GM12878 (cell line): ENCODE data around the gene PLCB4. TPM values are rescaled to one million over a fixed set of nuclear protein-coding genes. Genes with fewer than 3 reads are reported as not detected.

Experiments used
- ATAC-seq: fragments of 200-7000 bp; cut with Tn5 transposase; 3 replicates; pipeline ENCODE4 v1.9.1; 2020; ENCODE audit warnings: mild to moderate bottlenecking, moderate library complexity
- BruUV-seq: library from RNA; stranded (reverse); fragments of 400-500 nt; replicated peaks from 2 replicates; lab custom pipeline; 2021; lab: Mats Ljungman, UMichigan
- CTCF ChIA-PET: fragments of 300-600 bp; sonication (Branson Sonifier 250); formaldehyde crosslinking; extraction: SDS; loops from one replicate; lab custom pipeline; 2021; ENCODE audit warnings: inconsistent platforms; lab: Yijun Ruan, JAX
- POLR2A ChIA-PET: fragments of 350-600 bp; formaldehyde crosslinking; extraction: SDS; loops from one replicate; lab custom pipeline; 2021; ENCODE audit warnings: inconsistent platforms; lab: Charles Lee
- RAD21 ChIA-PET: fragments of 300-600 bp; sonication (Branson Sonifier 250); formaldehyde crosslinking; loops from one replicate; lab custom pipeline; 2023; ENCODE audit warnings: antibody characterized with exemption; ENCODE audit not compliant: unreplicated experiment; lab: Charles Lee
- SMC1A ChIA-PET: fragments of 300-600 bp; sonication (Branson Sonifier 250); formaldehyde crosslinking; loops from one replicate; lab custom pipeline; 2023; ENCODE audit not compliant: unreplicated experiment, uncharacterized antibody; lab: Charles Lee
- DNase-seq: peaks from one replicate; pipeline ENCODE4 v3.0.0-alpha.2; 2011; ENCODE audit warnings: low read depth, low spot score
- FAIRE-seq: peaks from 3 replicates; lab custom pipeline; 2011; peaks lifted over from hg19 to GRCh38; lab: Jason Lieb, UNC
- H2AFZ ChIP-seq: 2 replicates; pipeline ENCODE4 v1.6.0; 2011; ENCODE audit warnings: low read depth, low read length, control low read depth; ENCODE audit not compliant: control insufficient read depth
- H3K27ac ChIP-seq: 2 replicates; pipeline ENCODE4 v1.5.1; 2011; ENCODE audit warnings: control low read depth; ENCODE audit not compliant: control insufficient read depth, insufficient read depth
- H3K27me3 ChIP-seq, 2 experiments: replicated peaks in 1 of 2; 2 replicates each; pipeline versions ENCODE4 v1.6.0 to v1.6.1; 2011; ENCODE audit warnings: low read length in 1 of 2; ENCODE audit not compliant: control insufficient read depth in 2 of 2, insufficient read depth in 2 of 2
- H3K36me3 ChIP-seq, 2 experiments: 2 replicates each; pipeline ENCODE4 v1.5.1; 2011; ENCODE audit warnings: low read length in 1 of 2; ENCODE audit not compliant: control insufficient read depth in 2 of 2, insufficient read depth in 2 of 2
- H3K4me1 ChIP-seq: 2 replicates; pipeline ENCODE4 v1.6.1; 2011; ENCODE audit warnings: mild to moderate bottlenecking, low read length, moderate library complexity, mixed read lengths; ENCODE audit not compliant: control insufficient read depth, insufficient read depth
- H3K4me2 ChIP-seq: 2 replicates; pipeline ENCODE4 v1.6.0; 2011; ENCODE audit warnings: control low read depth; ENCODE audit not compliant: control insufficient read depth, insufficient read depth
- H3K4me3 ChIP-seq: fragments of 200-600 bp; sonication (generic); 2 replicates; pipeline ENCODE4 v1.5.1; 2016
- H3K79me2 ChIP-seq: 2 replicates; pipeline ENCODE4 v1.6.0; 2011; ENCODE audit warnings: low read length; ENCODE audit not compliant: control insufficient read depth, insufficient read depth
- H3K9ac ChIP-seq: 2 replicates; pipeline ENCODE4 v1.8.0; 2011; ENCODE audit warnings: low read length, control low read depth, mixed read lengths; ENCODE audit not compliant: control insufficient read depth, insufficient read depth
- H3K9me3 ChIP-seq: replicated peaks from 3 replicates; pipeline ENCODE4 v1.5.1; 2011; ENCODE audit warnings: mild to moderate bottlenecking, low read length; ENCODE audit not compliant: control insufficient read depth, insufficient read depth
- H4K20me1 ChIP-seq: 2 replicates; pipeline ENCODE4 v1.6.0; 2011; ENCODE audit not compliant: control insufficient read depth, insufficient read depth
- BRCA1 ChIP-seq: IDR thresholded peaks from 2 replicates; pipeline ENCODE4 v1.6.1; 2011; ENCODE audit warnings: low read depth, low read length, improper control_type of control experiment
- EGR1 ChIP-seq, 2 experiments: IDR thresholded peaks; 1 replicate in 1 of 2; 2 replicates in 1 of 2; pipeline ENCODE4 v1.6.1; 2011 to 2012; ENCODE audit warnings: low read depth in 2 of 2, low read length in 2 of 2, borderline replicate concordance in 1 of 2, mild to moderate bottlenecking in 1 of 2, moderate library complexity in 1 of 2
- ELK1 ChIP-seq: IDR thresholded peaks from 2 replicates; pipeline ENCODE4 v1.6.1; 2012; ENCODE audit warnings: low read depth, low read length, improper control_type of control experiment
- EP300 ChIP-seq, 2 experiments: fragments of 150-350 bp in 1 of 2; IDR thresholded peaks; 2 replicates each; pipeline ENCODE4 v1.6.1; 2011 to 2012; ENCODE audit warnings: low read depth in 2 of 2, low read length in 2 of 2, borderline replicate concordance in 1 of 2, improper control_type of control experiment in 1 of 2, inconsistent platforms in 1 of 2; ENCODE audit not compliant: control insufficient read depth in 1 of 2
- ESRRA ChIP-seq: IDR thresholded peaks from 2 replicates; pipeline ENCODE4 v1.6.1; 2012; ENCODE audit warnings: mild to moderate bottlenecking, low read length, improper control_type of control experiment
- KLF5 ChIP-seq: fragments of 450-650 bp; IDR thresholded peaks from 2 replicates; pipeline ENCODE4 v1.6.1; 2014; ENCODE audit warnings: mild to moderate bottlenecking; ENCODE audit not compliant: partially characterized antibody
- MYC ChIP-seq: IDR thresholded peaks from 2 replicates; pipeline ENCODE4 v1.6.1; 2011; ENCODE audit warnings: mild to moderate bottlenecking, low read length, moderate library complexity, inconsistent platforms; ENCODE audit not compliant: insufficient read depth, insufficient replicate concordance, insufficient read length, severe bottlenecking
- POLR2AphosphoS2 ChIP-seq: IDR thresholded peaks from 2 replicates; pipeline ENCODE4 v1.6.1; 2011; ENCODE audit warnings: low read depth, mild to moderate bottlenecking, low read length, improper control_type of control experiment, moderate library complexity
- POU2F2 ChIP-seq: IDR thresholded peaks from 3 replicates; pipeline ENCODE4 v1.6.1; 2011; ENCODE audit warnings: low read depth, mild to moderate bottlenecking, low read length, borderline replicate concordance
- RCOR1 ChIP-seq: conservative IDR thresholded peaks from 2 replicates; pipeline ENCODE4 v1.6.1; 2012; ENCODE audit warnings: low read depth, low read length, improper control_type of control experiment
- SIN3A ChIP-seq: IDR thresholded peaks from 2 replicates; pipeline ENCODE4 v1.6.1; 2012; ENCODE audit warnings: low read depth, low read length, improper control_type of control experiment
- SMARCA5 ChIP-seq: fragments of 450-650 bp; IDR thresholded peaks from 2 replicates; pipeline ENCODE4 v1.6.1; 2017; ENCODE audit warnings: mild to moderate bottlenecking
- STAT3 ChIP-seq: IDR thresholded peaks from 2 replicates; pipeline ENCODE4 v1.6.1; 2011; ENCODE audit warnings: low read depth, low read length, improper control_type of control experiment
- SUZ12 ChIP-seq: fragments of 200-600 bp; sonication (generic); IDR thresholded peaks from one replicate; pipeline ENCODE4 v1.6.1; 2018; ENCODE audit warnings: antibody characterized with exemption, mild to moderate bottlenecking; ENCODE audit not compliant: unreplicated experiment
- TBL1XR1 ChIP-seq: IDR thresholded peaks from 2 replicates; pipeline ENCODE4 v1.6.1; 2012; ENCODE audit warnings: low read depth, low read length, improper control_type of control experiment
- TCF7 ChIP-seq: IDR thresholded peaks from 2 replicates; pipeline ENCODE4 v1.6.1; 2014; ENCODE audit warnings: antibody characterized with exemption, borderline replicate concordance
- WGBS: methylation state at CpG from one replicate; pipeline ENCODE4 v1.1.6; 2016; ENCODE audit warnings: low lambda C conversion rate; ENCODE audit not compliant: insufficient replicate concordance, insufficient coverage; ENCODE audit errors: missing lambda C conversion rate; 5-methylcytosine and 5-hydroxymethylcytosine counted together
- in situ Hi-C: fragments of 300-500 bp; cut with MboI; formaldehyde crosslinking; loops from 9 replicates; pipeline ENCODE4 v1.14.3; 2018; ENCODE audit warnings: mixed read lengths
- intact Hi-C: fragments of 100-400 bp; cut with micrococcal nuclease; formaldehyde crosslinking; loops from one replicate; pipeline ENCODE4 v1.14.2; 2022; ENCODE audit not compliant: unreplicated experiment
- polyA plus RNA-seq, 11 experiments: library from polyadenylated mRNA; depleted of rRNA in 4 of 11; unstranded in 6 of 11; stranded (reverse) in 5 of 11; fragments of >200 nt; fragmentation: Nextera tagmentation in 4 of 11; fragmentation: Illumina TruSeq in 1 of 11; extraction: Ambion mirVana in 4 of 11; extraction: Trizol in 1 of 11; gene quantifications; 1 replicate in 1 of 11; 2 replicates in 10 of 11; pipeline versions ENCODE4 v1.2.1 to v1.2.3, GENCODE V29; 2011 to 2016; ENCODE audit warnings: inconsistent platforms in 2 of 11, missing spikeins in 2 of 11, low read depth in 1 of 11
- total RNA-seq, 4 experiments: library from RNA; depleted of rRNA in 3 of 4; stranded (reverse); fragments of >200 nt in 3 of 4; fragmentation: Illumina TruSeq in 1 of 4; extraction: Trizol in 1 of 4; gene quantifications; 2 replicates each; pipeline versions ENCODE4 v1.2.1 to v1.2.3, GENCODE V29; 2013 to 2021
- TF ChIP-seq, protein P1 (sequence below): IDR thresholded peaks from 2 replicates; pipeline ENCODE4 v1.6.1; 2011; ENCODE audit warnings: borderline replicate concordance, low read depth, mild to moderate bottlenecking, moderate library complexity, low read length; ENCODE audit not compliant: insufficient read depth, poor library complexity, severe bottlenecking

The PLCB4 gene
- total and polyA plus RNA-seq, 10 of the 15 experiments (the other 5 are each of a cell fraction or from before 2014, with no cell fraction given): not detected

- Histone ChIP-seq H3K4me2 (no peak overlapping the region), H3K9ac (no peak overlapping the region), H3K4me1 (no peaks in the 10 kb centered on the region), H3K79me2 (no peaks in the 10 kb centered on the region), H3K9me3 (no peaks in the 10 kb centered on the region), H4K20me1 (no peaks in the 10 kb centered on the region), H3K4me3 (no peak overlapping the region), H3K27ac (no peak overlapping the region), H3K36me3 (no peaks in the 10 kb centered on the region), H2AFZ (no peak overlapping the region), H3K27me3 (no peaks in the 10 kb centered on the region)
- BruUV-seq: no TSS peak
- ATAC-seq: no peak
- no peak for FAIRE-seq
- RAD21 ChIA-PET: no interaction called here
- CTCF ChIA-PET: no interaction called here
- no peak for DNase-seq
- in situ Hi-C loops: no loop called here
- intact Hi-C loops: no loop called here
- TF ChIP-seq RCOR1: no peak
- TF ChIP-seq SUZ12: no peak
- TF ChIP-seq STAT3: no peak
- TF ChIP-seq EGR1 (IDR thresholded peaks at IDR 0.05; ENCODE audit: borderline replicate concordance in 1 of 2, low read depth in 2 of 2, low read length in 2 of 2): no peak
- no peak for TF ChIP-seq KLF5
- POLR2A ChIA-PET: no interaction called here
- SMC1A ChIA-PET: interaction anchor here (1.5 kb wide), 1 partner anchor 13 kb away, joined by 4 read pairs; no protein-coding TSS in a partner anchor
- 43% methylated on average over 8 of the region's 8 CpGs for WGBS
These were observed 36.9 kb upstream of the PLCB4 start for GRCh38 chr20:9031991-9032390.

- SMC1A ChIA-PET: no interaction called here
- in situ Hi-C loops (no loop called here), intact Hi-C loops (no loop called here)
- Histone ChIP-seq H3K4me1 (no peaks in the 10 kb centered on the region), H3K27me3 (no peaks in the 10 kb centered on the region), H3K4me3 (no peak overlapping the region), H3K4me2 (no peak overlapping the region), H2AFZ (no peak overlapping the region), H4K20me1 (no peaks in the 10 kb centered on the region), H3K9ac (no peak overlapping the region), H3K36me3 (no peaks in the 10 kb centered on the region), H3K79me2 (no peaks in the 10 kb centered on the region), H3K9me3 (no peaks in the 10 kb centered on the region), H3K27ac (no peak overlapping the region)
- CTCF ChIA-PET: no interaction called here
- 49% methylated on average over 4 of the region's 4 CpGs for WGBS
- no peak for FAIRE-seq
- POLR2A ChIA-PET: no interaction called here
- ATAC-seq: no peak
- no peak for DNase-seq
- no TSS peak for BruUV-seq
- RAD21 ChIA-PET: no interaction called here
- TF ChIP-seq ELK1: no peak
- TF ChIP-seq TCF7: no peak
- TF ChIP-seq SIN3A: no peak
- no peak for TF ChIP-seq BRCA1
- TF ChIP-seq SMARCA5: no peak
- TF ChIP-seq POU2F2: no peak
- TF ChIP-seq POLR2AphosphoS2: no peak
- no peak for TF ChIP-seq MYC
- TF ChIP-seq TBL1XR1: no peak
- TF ChIP-seq EP300 (IDR thresholded peaks at IDR 0.05; ENCODE audit: borderline replicate concordance in 1 of 2, control insufficient read depth in 1 of 2, low read depth in 2 of 2, low read length in 2 of 2): no peak
- TF ChIP-seq ESRRA: no peak
- TF ChIP-seq, protein P1, sequence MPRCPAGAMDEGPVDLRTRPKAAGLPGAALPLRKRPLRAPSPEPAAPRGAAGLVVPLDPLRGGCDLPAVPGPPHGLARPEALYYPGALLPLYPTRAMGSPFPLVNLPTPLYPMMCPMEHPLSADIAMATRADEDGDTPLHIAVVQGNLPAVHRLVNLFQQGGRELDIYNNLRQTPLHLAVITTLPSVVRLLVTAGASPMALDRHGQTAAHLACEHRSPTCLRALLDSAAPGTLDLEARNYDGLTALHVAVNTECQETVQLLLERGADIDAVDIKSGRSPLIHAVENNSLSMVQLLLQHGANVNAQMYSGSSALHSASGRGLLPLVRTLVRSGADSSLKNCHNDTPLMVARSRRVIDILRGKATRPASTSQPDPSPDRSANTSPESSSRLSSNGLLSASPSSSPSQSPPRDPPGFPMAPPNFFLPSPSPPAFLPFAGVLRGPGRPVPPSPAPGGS: no peak
These were observed 36.1 kb upstream of the PLCB4 start for GRCh38 chr20:9032758-9033157.
